PC-9 (cell line): ENCODE measurements around the gene CD24. TPM values are rescaled to one million over a fixed set of nuclear protein-coding genes. Genes with fewer than 3 reads are reported as not detected.

Source experiments
- BruUV-seq: library from RNA; stranded (reverse); fragments of 400-500 nt; replicated peaks from 2 replicates; lab custom pipeline; 2021; lab: Mats Ljungman, UMichigan
- CTCF ChIA-PET: fragments of 300-600 bp; sonication (Branson Sonifier 250); formaldehyde crosslinking; loops from one replicate; lab custom pipeline; 2022; ENCODE audit warnings: antibody characterized with exemption; lab: Charles Lee
- POLR2A ChIA-PET: fragments of 300-600 bp; sonication (Branson Sonifier 250); formaldehyde crosslinking; loops from one replicate; lab custom pipeline; 2022; ENCODE audit warnings: antibody characterized with exemption; ENCODE audit not compliant: unreplicated experiment; lab: Charles Lee
- DNase-seq, 2 experiments: peaks; one replicate each; pipeline versions ENCODE4 v3.0.0 to v3.0.0-alpha.2; 2015 to 2022; ENCODE audit warnings: mixed read lengths in 1 of 2
- H2AFZ ChIP-seq: fragments of 200-600 bp; sonication (generic); 2 replicates; pipeline ENCODE4 v1.8.1; 2017; ENCODE audit warnings: antibody characterized with exemption
- H3F3A ChIP-seq: fragments of 200-600 bp; sonication (generic); 2 replicates; pipeline ENCODE4 v1.8.1; 2017; ENCODE audit warnings: antibody characterized with exemption, mild to moderate bottlenecking, low read depth; ENCODE audit not compliant: insufficient read depth
- H3K27ac ChIP-seq: fragments of 200-600 bp; sonication (generic); 2 replicates; pipeline ENCODE4 v1.6.1; 2016; ENCODE audit warnings: mixed run types
- H3K27me3 ChIP-seq: fragments of 200-600 bp; sonication (generic); 2 replicates; pipeline ENCODE4 v1.6.1; 2016; ENCODE audit warnings: low read depth, mixed run types; ENCODE audit not compliant: insufficient read depth
- H3K36me3 ChIP-seq: fragments of 200-600 bp; sonication (generic); 2 replicates; pipeline ENCODE4 v1.6.1; 2016; ENCODE audit warnings: low read depth, mixed run types
- H3K4me1 ChIP-seq: fragments of 200-600 bp; sonication (generic); replicated peaks from 2 replicates; pipeline ENCODE4 v1.6.1; 2016; ENCODE audit warnings: mixed run types; ENCODE audit not compliant: insufficient read depth
- H3K4me2 ChIP-seq: fragments of 200-600 bp; sonication (generic); 2 replicates; pipeline ENCODE4 v1.6.1; 2017; ENCODE audit warnings: mixed run types
- H3K4me3 ChIP-seq: fragments of 200-600 bp; sonication (generic); 2 replicates; pipeline ENCODE4 v1.6.1; 2016; ENCODE audit warnings: mixed run types
- H3K79me2 ChIP-seq: fragments of 200-600 bp; sonication (generic); 2 replicates; pipeline ENCODE4 v1.6.1; 2017; ENCODE audit warnings: low read depth, mixed run types
- H3K9me2 ChIP-seq: fragments of 200-600 bp; sonication (generic); 2 replicates; pipeline ENCODE4 v1.8.1; 2017; ENCODE audit warnings: mild to moderate bottlenecking; ENCODE audit not compliant: insufficient read depth
- H3K9me3 ChIP-seq: fragments of 200-600 bp; sonication (generic); 2 replicates; pipeline ENCODE4 v1.8.1; 2016; ENCODE audit warnings: low read depth; ENCODE audit not compliant: insufficient read depth
- H4K20me1 ChIP-seq: fragments of 200-600 bp; sonication (generic); 2 replicates; pipeline ENCODE4 v1.8.1; 2017; ENCODE audit not compliant: insufficient read depth
- CTCF ChIP-seq: fragments of 200-600 bp; sonication (generic); conservative IDR thresholded peaks from 2 replicates; pipeline ENCODE4 v1.6.1; 2017; ENCODE audit warnings: mixed run types, antibody characterized with exemption, mild to moderate bottlenecking, moderate library complexity
- EZH2 ChIP-seq: fragments of 200-600 bp; sonication (generic); IDR thresholded peaks from 2 replicates; pipeline ENCODE4 v1.8.0; 2017; ENCODE audit warnings: antibody characterized with exemption, low read depth
- intact Hi-C: fragments of 100-400 bp; cut with micrococcal nuclease; formaldehyde crosslinking; loops from one replicate; pipeline ENCODE4 v1.10.0; 2022; ENCODE audit not compliant: unreplicated experiment
- total RNA-seq: library from RNA; stranded (reverse); gene quantifications from 2 replicates; pipeline ENCODE4 v1.2.3, GENCODE V29; 2021

CD24 gene
- total RNA-seq, 1 experiment from 2014 or later = 93.4 TPM

GRCh38 chr6:106980926-106981325 lies 6.4 kb upstream of the CD24 start:
- intact Hi-C loops = no loop called here
- H3F3A ChIP-seq = peaks cover 7% of the 10 kb centered on the region; the same call in 1 of the 2 replicates
- H3K27ac ChIP-seq = no peak overlapping the region
- no peaks in the 10 kb centered on the region for H3K79me2 ChIP-seq
- H3K4me1 ChIP-seq = peaks cover 10% of the 10 kb centered on the region
- BruUV-seq = no TSS peak
- no peak for TF ChIP-seq EZH2
- no peak for TF ChIP-seq CTCF
- ChIA-PET POLR2A (interaction anchor here (0.7 kb wide), 1 partner anchor 414 kb away, joined by 6 read pairs; no protein-coding TSS in a partner anchor), CTCF (interaction anchor here (1.5 kb wide), 1 partner anchor 641 kb away, joined by 3 read pairs; no protein-coding TSS in a partner anchor)
- no peaks in the 10 kb centered on the region for H4K20me1 ChIP-seq
- H3K9me3 ChIP-seq = no peaks in the 10 kb centered on the region
- no peak overlapping the region for H3K4me2 ChIP-seq
- no peak overlapping the region for H2AFZ ChIP-seq
- no peaks in the 10 kb centered on the region for H3K9me2 ChIP-seq
- H3K27me3 ChIP-seq = no peaks in the 10 kb centered on the region
- H3K36me3 ChIP-seq = no peaks in the 10 kb centered on the region
- H3K4me3 ChIP-seq = no peak overlapping the region
- no peak for DNase-seq

GRCh38 chr6:106979435-106979884 lies 4.9 kb upstream of the CD24 start:
- no peaks in the 10 kb centered on the region for H3K9me2 ChIP-seq
- no peaks in the 10 kb centered on the region for H3K9me3 ChIP-seq
- BruUV-seq = no TSS peak
- H3K36me3 ChIP-seq = no peaks in the 10 kb centered on the region
- peak; percentile 75 to 83 for DNase-seq
- intact Hi-C loops = loop anchor here (1.0 to 5.0 kb wide), 5 partner anchors 371 to 640 kb away; partner anchors contain the start of gene CRYBG1
- TF ChIP-seq CTCF (peak; percentile 98), EZH2 (no peak)
- H3K27ac ChIP-seq = no peak overlapping the region
- H3K27me3 ChIP-seq = no peaks in the 10 kb centered on the region
- ChIA-PET POLR2A (interaction anchor here (0.5 kb wide), 1 partner anchor 370 kb away, joined by 5 read pairs; no protein-coding TSS in a partner anchor), CTCF (interaction anchor here (0.6 to 1.5 kb wide), 7 partner anchors 309 to 640 kb away, joined by 3 to 8 read pairs (median 5); partner anchors contain the start of gene CRYBG1)
- H3K4me2 ChIP-seq = no peak overlapping the region
- no peak overlapping the region for H2AFZ ChIP-seq
- no peaks in the 10 kb centered on the region for H4K20me1 ChIP-seq
- no peaks in the 10 kb centered on the region for H3K79me2 ChIP-seq
- H3K4me1 ChIP-seq = peaks cover 14% of the 10 kb centered on the region
- H3F3A ChIP-seq = peaks cover 7% of the 10 kb centered on the region; the same call in 1 of the 2 replicates
- H3K4me3 ChIP-seq = no peak overlapping the region

- H2AFZ ChIP-seq = no peak overlapping the region
- H3K9me2 ChIP-seq = no peaks in the 10 kb centered on the region
- TF ChIP-seq EZH2 = no peak
- TF ChIP-seq CTCF = no peak
- no peak overlapping the region for H3K4me2 ChIP-seq
- H3F3A ChIP-seq = peaks cover 7% of the 10 kb centered on the region; the same call in 1 of the 2 replicates
- intact Hi-C loops = loop anchor here (5.0 kb wide), 1 partner anchor 615 kb away; the partner anchor contains the start of gene CRYBG1
- H3K4me3 ChIP-seq = no peak overlapping the region
- H3K79me2 ChIP-seq = peaks cover 20% of the 10 kb centered on the region; the same call in 1 of the 2 replicates
- no TSS peak for BruUV-seq
- POLR2A ChIA-PET = no interaction called here
- no peaks in the 10 kb centered on the region for H3K36me3 ChIP-seq
- peaks cover 14% of the 10 kb centered on the region for H3K4me1 ChIP-seq
- H4K20me1 ChIP-seq = no peaks in the 10 kb centered on the region
- no peak overlapping the region; the same call in 1 of the 2 replicates for H3K27ac ChIP-seq
- no peaks in the 10 kb centered on the region for H3K9me3 ChIP-seq
- CTCF ChIA-PET = interaction anchor here (0.6 to 0.7 kb wide), 2 partner anchors 9 to 564 kb away, joined by 3 to 4 read pairs; no protein-coding TSS in a partner anchor
- no peak for DNase-seq
- H3K27me3 ChIP-seq = no peaks in the 10 kb centered on the region
Observed at GRCh38 chr6:106977246-106977645, 2.7 kb upstream of the CD24 start.
